Pancreas (tissue), 10 donors: ENCODE measurements around the gene UGT1A7. TPM values are rescaled to one million over a fixed set of nuclear protein-coding genes. Genes with fewer than 3 reads are reported as not detected.

Source experiments
- ATAC-seq, 4 donors: fragments of 200-7000 bp; cut with Tn5 transposase; one replicate each; pipeline versions ENCODE4 v1.8.0 to v1.9.1; 2020; ENCODE audit warnings: mild to moderate bottlenecking in 4 of 4, moderate library complexity in 4 of 4
- DNase-seq, 6 donors: peaks; one replicate each; pipeline ENCODE4 v3.0.0-alpha.2; 2020
- FAIRE-seq: peaks from 2 replicates; lab custom pipeline; 2012; peaks lifted over from hg19 to GRCh38; lab: Jason Lieb, UNC
- H3K27ac ChIP-seq, 4 donors: fragments of 200-600 bp; sonication (generic); 1 replicate in 3 of 4; 2 replicates in 1 of 4; pipeline versions ENCODE4 v1.5.0 to v1.8.0; 2020
- H3K27me3 ChIP-seq, 4 donors: fragments of 200-600 bp; one replicate each; pipeline ENCODE4 v1.8.0; 2021
- H3K36me3 ChIP-seq, 3 donors: fragments of 200-600 bp; sonication (generic) in 1 of 3; one replicate each; pipeline versions ENCODE4 v1.5.0 to v1.8.0; 2020 to 2021
- H3K4me1 ChIP-seq, 3 donors: fragments of 200-600 bp; one replicate each; pipeline ENCODE4 v1.8.0; 2021
- H3K4me3 ChIP-seq, 4 donors: fragments of 200-600 bp; sonication (generic) in 2 of 4; one replicate each; pipeline versions ENCODE4 v1.5.0 to v1.8.0; 2020 to 2021
- H3K9me3 ChIP-seq, 4 donors: fragments of 200-600 bp; one replicate each; pipeline ENCODE4 v1.8.0; 2021
- WGBS, 2 donors: extraction: QIAGEN DNeasy Blood & Tissue Kit; methylation state at CpG; one replicate each; pipeline ENCODE4 v1.1.7; 2013; 5-methylcytosine and 5-hydroxymethylcytosine counted together
- intact Hi-C, 3 donors: fragments of 100-400 bp; cut with DNase I; formaldehyde crosslinking; loops; one replicate each; pipeline versions ENCODE4 v1.11.1 to v1.14.2; 2022
- polyA plus RNA-seq, 2 donors: library from polyadenylated mRNA; stranded (reverse); fragments of 200-250 nt; gene quantifications; one replicate each; pipeline ENCODE4 v1.2.3, GENCODE V29; 2013
- total RNA-seq, 6 donors: library from RNA; stranded (reverse); fragmentation: NEBNext Ultra II Directional in 4 of 6; extraction: Animal tissue kit (Norgen Biotek cat#: 25700) in 4 of 6; gene quantifications; one replicate each; pipeline versions ENCODE4 v1.2.1 to v1.2.4, GENCODE V29; 2021 to 2023
- TF ChIP-seq, protein P1 (sequence below), 4 donors: fragments of 200-600 bp; sonication (generic) in 3 of 4; IDR thresholded peaks; one replicate each; pipeline versions ENCODE4 v1.5.0 to v1.8.0; 2021; ENCODE audit warnings: antibody characterized with exemption in 4 of 4
- donor health status: healthy with polysubstance abuse.
- donor health status: DM: no; HTN: no; CAD: no; lungs with moderate emphysema.
- donor health status: DM: no; HTN: no; CAD: no.
- donor health status: control.
- donor health status: control.
- donor health status: Bipolar disorder and iron deficiency.
- donor health status: DM: yes; HTN: yes; CAD: no.
- donor health status: DM: no; HTN: no; CAD: no.
- donor health status: DM: no; HTN: no; CAD: no.
- donor health status: DM: yes; HTN: yes; CAD: no.

The UGT1A7 gene
- total and polyA plus RNA-seq, 8 donors, result not detected

DNA sequence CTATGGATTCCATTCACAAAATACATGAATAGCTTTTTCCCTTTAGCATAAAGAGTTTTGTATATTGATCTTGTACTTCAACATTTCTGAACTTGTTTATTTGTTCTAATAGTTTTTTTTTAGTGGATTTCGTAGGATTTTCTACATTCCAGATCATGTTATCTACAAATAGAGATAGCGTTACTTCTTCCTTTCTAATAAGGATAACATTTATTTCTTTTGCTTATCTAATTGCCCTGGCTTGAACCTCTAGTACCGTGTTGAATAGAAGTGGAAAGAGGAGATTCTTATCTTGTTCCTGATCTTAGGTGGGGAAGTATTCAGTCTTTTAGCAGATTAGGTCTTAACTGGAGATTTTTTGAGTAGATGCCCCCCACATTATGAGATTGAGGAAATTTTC is 20.5 kb downstream of the UGT1A7 start:
- intact Hi-C loops, result no loop called here
- ATAC-seq (no peak), DNase-seq (no peak), FAIRE-seq (no peak)
- Histone ChIP-seq H3K4me1 (peaks cover 4 to 16% (median 6%) of the 10 kb centered on the region in 3 donors), H3K36me3 (no peaks in the 10 kb centered on the region), H3K4me3 (no peak overlapping the region), H3K9me3 (no peaks in the 10 kb centered on the region), H3K27ac (no peak overlapping the region), H3K27me3 (no peaks in the 10 kb centered on the region)
- WGBS, 2 donors, result 45 to 47% methylated on average over 3 of the region's 3 CpGs
- TF ChIP-seq, protein P1, sequence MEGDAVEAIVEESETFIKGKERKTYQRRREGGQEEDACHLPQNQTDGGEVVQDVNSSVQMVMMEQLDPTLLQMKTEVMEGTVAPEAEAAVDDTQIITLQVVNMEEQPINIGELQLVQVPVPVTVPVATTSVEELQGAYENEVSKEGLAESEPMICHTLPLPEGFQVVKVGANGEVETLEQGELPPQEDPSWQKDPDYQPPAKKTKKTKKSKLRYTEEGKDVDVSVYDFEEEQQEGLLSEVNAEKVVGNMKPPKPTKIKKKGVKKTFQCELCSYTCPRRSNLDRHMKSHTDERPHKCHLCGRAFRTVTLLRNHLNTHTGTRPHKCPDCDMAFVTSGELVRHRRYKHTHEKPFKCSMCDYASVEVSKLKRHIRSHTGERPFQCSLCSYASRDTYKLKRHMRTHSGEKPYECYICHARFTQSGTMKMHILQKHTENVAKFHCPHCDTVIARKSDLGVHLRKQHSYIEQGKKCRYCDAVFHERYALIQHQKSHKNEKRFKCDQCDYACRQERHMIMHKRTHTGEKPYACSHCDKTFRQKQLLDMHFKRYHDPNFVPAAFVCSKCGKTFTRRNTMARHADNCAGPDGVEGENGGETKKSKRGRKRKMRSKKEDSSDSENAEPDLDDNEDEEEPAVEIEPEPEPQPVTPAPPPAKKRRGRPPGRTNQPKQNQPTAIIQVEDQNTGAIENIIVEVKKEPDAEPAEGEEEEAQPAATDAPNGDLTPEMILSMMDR (IDR thresholded peaks at IDR 0.05), result no peak

DNA sequence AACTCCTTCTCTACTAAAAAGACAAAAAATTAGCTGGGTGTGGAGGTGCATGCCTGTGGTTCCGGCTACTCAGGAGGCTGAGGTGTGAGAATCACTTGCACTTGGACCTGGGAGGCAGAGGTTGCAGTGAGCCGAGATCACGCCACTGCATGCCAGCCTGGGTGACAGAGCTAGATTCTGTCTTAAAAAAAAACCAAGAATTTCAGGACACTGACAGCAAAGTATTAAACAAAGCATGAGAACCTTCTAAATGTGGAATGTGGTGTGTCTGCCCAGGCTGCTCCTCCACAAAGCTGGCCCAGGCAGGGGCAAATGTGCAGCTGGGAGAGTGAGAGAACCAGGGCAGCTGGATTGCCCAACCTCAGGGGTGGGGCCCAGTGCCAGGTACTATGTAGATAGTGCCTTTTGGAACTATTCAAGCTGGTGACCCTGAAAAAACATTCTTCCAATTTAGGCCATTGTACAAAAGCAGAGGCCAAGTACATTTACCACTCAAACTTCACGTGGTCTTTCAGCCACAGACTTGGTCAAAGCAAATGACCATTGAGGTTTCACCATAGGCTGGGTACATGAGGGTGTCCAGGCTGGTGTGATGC is 24.3 kb downstream of the UGT1A7 start:
- H3K4me1 ChIP-seq, result peaks cover 0 to 9% (median 6%) of the 10 kb centered on the region in 3 donors
- DNase-seq, result peak; percentile 64 to 88 (median 76)
- no peaks in the 10 kb centered on the region for H3K27me3 ChIP-seq
- TF ChIP-seq, protein P1 (IDR thresholded peaks at IDR 0.05), result no peak
- no peaks in the 10 kb centered on the region for H3K9me3 ChIP-seq
- FAIRE-seq, result no peak
- ATAC-seq, result peak; percentile 95 to 100 (median 98)
- no peak overlapping the region for H3K4me3 ChIP-seq
- intact Hi-C loops, result no loop called here
- no peaks in the 10 kb centered on the region for H3K36me3 ChIP-seq
- peak overlapping the region in 1 of 4 donors; percentile 9 for H3K27ac ChIP-seq
- WGBS, 2 donors, result 30 to 33% methylated on average over 4 of the region's 4 CpGs

DNA sequence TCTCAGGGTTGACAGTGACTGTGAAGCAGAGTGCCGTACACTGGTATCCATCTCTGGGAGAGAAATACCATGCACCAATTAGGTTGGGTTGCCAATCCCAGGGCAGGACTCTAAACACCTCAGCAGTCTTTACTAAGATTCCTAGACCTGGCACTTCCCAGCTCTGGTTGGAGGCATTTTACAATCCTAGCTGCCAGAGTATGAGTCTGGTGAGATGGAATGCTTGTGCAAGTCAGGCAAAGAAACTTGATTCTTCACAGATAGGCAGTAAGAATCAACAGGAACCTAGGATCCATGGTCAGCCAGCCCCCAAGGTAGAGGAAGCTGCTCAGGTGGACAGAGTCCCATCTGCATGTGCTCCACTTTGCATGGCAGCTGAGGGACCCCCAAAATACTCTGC is 25.0 kb downstream of the UGT1A7 start:
- no peaks in the 10 kb centered on the region for H3K9me3 ChIP-seq
- intact Hi-C loops, result no loop called here
- TF ChIP-seq, protein P1 (IDR thresholded peaks at IDR 0.05), result no peak
- no peak overlapping the region for H3K4me3 ChIP-seq
- no peaks in the 10 kb centered on the region for H3K36me3 ChIP-seq
- peaks cover 0 to 9% (median 6%) of the 10 kb centered on the region in 3 donors for H3K4me1 ChIP-seq
- H3K27me3 ChIP-seq, result no peaks in the 10 kb centered on the region
- no peak overlapping the region for H3K27ac ChIP-seq
- DNase-seq (no peak), FAIRE-seq (no peak), ATAC-seq (peak in 2 of 4 donors; percentile 7 to 13)
- WGBS, 2 donors, result 50 to 91% methylated on average over 1 of the region's 1 CpG

DNA sequence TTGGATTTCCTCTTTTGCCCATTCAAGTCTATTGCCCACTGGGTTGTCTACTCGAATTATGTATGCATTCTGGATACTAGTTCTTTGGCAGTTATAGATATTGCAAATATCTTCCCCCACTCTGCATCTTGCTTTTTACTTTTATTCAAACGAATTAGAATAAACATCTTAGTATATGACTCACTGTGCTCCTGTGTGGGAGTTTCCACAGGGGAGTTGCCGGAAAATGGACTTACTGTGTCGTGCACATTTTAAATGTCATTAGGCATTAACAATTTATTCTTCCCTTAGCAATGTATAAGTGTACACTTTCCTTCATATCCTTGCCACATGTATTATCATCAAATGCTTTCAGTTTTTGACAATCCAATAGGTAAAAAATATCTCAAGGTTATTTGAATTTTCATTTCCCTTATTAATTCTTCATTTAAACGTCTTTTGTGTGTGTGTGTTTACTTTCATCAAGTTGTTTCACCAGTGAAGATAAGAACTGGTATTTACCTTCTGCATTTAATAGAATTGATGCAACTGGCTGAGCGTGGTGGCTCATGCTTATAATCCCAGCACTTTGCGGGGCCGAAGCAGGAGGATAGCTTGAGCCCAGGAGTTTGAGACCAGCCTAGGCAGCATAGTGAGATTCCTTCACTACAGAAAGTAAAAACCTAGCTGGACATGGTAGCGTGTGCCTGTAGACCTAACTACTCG is 26.4 kb downstream of the UGT1A7 start:
- no peak overlapping the region for H3K4me3 ChIP-seq
- H3K9me3 ChIP-seq, result no peaks in the 10 kb centered on the region
- no peak overlapping the region for H3K27ac ChIP-seq
- peaks cover 0 to 9% (median 6%) of the 10 kb centered on the region in 3 donors for H3K4me1 ChIP-seq
- no peaks in the 10 kb centered on the region for H3K27me3 ChIP-seq
- intact Hi-C loops, result no loop called here
- DNase-seq (no peak), FAIRE-seq (no peak), ATAC-seq (no peak)
- 63 to 71% methylated on average over 10 of the region's 10 CpGs for WGBS, 2 donors
- TF ChIP-seq, protein P1 (IDR thresholded peaks at IDR 0.05), result no peak
- H3K36me3 ChIP-seq, result no peaks in the 10 kb centered on the region

DNA sequence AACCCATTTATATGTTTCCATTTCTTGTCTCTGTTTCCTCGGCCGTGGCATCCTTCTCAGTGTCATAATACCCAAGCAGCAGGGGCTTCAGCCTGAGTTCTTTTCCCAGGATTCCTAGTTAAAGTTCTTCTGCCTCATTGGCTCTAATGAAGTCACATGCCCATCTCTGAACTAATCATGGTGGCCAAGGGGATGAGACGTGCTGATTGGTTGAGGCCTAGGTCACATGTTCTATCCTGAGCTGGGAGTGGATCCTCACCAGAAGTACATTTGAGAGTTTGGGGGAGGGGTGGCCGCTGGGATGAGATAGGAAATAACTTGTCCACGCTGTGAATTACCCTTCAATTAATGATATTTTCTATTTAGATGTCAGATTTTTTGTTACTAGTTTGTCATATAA is 27.2 kb downstream of the UGT1A7 start:
- DNase-seq, result no peak
- H3K4me3 ChIP-seq, result no peak overlapping the region
- no peak for ATAC-seq
- intact Hi-C loops, result no loop called here
- WGBS, 2 donors, result 77 to 78% methylated on average over 5 of the region's 5 CpGs
- no peaks in the 10 kb centered on the region for H3K9me3 ChIP-seq
- TF ChIP-seq, protein P1 (IDR thresholded peaks at IDR 0.05), result no peak
- no peak overlapping the region for H3K27ac ChIP-seq
- peaks cover 0 to 9% (median 6%) of the 10 kb centered on the region in 3 donors for H3K4me1 ChIP-seq
- H3K27me3 ChIP-seq, result no peaks in the 10 kb centered on the region
- FAIRE-seq, result no peak
- no peaks in the 10 kb centered on the region for H3K36me3 ChIP-seq
